ENCODE measurements around the gene THAP8.
A peak's percentile ranks its signal among the peaks of the same experiment; 100 is the strongest.
"Not testable (repeated sequence)": the region's sequence is repeated elsewhere in the genome, so short reads cannot be mapped to it uniquely, and the experiment has no call there.

THAP8 gene

DNA sequence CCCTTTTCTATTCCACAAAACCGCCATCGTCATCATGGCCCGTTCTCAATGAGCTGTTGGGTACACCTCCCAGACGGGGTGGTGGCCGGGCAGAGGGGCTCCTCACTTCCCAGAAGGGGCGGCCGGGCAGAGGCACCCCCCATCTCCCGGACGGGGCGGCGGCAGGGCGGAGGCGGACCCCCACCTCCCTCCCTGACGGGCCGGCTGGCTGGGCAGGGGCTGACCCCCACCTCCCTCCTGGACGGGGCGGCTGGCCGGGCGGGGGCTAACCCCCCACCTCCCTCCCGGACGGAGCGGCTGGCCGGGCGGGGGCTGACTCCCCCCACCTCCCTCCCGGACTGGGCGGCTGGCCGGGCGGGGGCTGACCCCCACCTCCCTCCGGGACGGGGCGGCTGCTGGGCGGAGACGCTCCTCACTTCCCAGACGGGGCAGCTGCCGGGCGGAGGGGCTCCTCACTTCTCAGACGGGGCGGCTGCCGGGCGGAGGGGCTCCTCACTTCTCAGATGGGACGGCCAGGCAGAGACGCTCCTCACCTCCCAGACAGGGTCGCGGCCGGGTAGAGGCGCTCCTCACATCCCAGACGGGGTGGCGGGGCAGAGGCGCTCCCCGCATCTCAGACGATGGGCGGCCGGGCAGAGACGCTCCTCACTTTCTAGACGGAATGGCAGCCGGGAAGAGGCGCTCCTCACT, 14.9 kb upstream of the THAP8 start:
- not testable (repeated sequence) for DNase-seq (ENCODE audit: low read depth in 2 of 2)

DNA sequence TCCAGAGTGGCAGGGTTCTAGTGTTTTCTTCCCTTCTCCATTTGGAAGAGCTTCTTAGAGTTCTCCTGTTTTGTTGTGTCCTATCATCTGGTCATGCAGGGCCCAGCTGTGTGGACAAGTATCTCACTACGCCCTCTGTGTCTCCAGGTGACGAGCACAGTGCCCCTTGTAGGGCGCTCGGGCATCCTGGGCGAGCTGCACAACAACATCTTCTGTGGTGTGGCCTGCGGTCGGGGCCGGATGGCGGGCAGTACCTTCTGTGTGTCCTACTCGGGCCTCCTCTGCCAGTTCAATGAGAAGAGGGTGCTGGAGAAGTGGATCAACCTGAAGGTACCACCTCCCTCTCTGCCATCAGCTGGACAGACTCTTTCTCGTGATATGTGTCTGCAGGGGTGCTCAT, 13.6 kb upstream of the THAP8 start:
- DNase-seq (ENCODE audit: low read depth in 2 of 2): no peak

DNA sequence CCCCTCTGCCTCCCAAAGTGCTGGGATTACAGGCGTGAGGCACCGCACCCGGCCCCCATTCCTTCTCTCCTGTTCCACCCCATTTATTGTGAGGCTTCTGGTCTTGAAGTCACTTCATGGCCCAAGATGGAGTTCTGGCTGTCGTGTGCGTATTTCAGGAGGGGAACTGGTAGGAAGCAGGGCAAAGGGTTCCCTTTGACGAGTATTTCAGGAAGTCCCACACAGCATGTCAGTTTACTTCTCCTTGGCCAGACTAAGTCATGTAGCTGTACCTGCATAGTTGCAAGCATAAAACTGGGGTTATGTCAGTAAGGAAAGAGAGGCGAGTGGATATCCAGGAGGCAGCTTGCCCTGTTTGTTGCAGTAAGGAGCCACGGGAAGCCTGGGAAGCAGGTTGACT, 10.7 kb upstream of the THAP8 start:
- no peak for DNase-seq (ENCODE audit: low read depth in 2 of 2)

DNA sequence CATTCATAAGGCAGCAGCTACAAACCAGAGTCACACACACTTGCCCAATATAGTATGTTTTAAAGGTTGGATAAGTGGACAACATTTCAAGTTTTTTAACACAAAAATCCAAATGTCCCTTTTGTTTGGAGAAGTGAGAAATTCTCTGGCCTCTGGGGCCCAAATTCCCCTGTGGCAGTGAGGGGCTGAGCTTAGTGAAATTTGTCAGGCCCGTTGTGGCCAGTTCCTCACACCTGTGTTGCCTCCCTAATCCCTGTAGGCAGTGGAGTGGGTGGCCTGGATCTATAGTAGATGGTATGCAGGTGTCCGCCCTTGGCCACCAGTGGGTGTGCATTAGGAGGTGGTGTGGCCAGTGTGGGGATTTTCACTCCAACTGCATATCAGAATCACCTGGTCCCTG, 7.3 kb upstream of the THAP8 start:
- DNase-seq (ENCODE audit: low read depth in 2 of 2): no peak

DNA sequence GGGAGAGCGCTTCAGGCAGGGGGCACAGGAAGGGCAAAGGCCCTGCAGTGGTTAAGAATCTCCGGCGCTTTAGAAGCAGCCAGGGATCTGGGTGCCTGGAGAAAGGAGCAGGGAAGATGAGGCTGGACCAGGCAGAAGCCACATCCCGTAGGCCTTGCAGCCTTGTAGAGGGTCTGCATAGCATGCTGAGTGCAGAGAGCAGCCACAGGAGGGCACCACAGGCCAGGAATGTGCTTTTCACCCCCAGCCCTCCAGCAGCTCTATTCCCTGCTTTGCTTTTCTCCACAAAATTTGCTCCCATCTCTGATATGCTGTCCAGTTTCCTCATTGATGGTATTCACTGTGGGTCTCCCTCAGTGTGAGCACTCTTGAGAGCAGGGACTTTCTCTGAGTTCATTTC, 6.3 kb upstream of the THAP8 start:
- DNase-seq (ENCODE audit: low read depth in 2 of 2): no peak

DNA sequence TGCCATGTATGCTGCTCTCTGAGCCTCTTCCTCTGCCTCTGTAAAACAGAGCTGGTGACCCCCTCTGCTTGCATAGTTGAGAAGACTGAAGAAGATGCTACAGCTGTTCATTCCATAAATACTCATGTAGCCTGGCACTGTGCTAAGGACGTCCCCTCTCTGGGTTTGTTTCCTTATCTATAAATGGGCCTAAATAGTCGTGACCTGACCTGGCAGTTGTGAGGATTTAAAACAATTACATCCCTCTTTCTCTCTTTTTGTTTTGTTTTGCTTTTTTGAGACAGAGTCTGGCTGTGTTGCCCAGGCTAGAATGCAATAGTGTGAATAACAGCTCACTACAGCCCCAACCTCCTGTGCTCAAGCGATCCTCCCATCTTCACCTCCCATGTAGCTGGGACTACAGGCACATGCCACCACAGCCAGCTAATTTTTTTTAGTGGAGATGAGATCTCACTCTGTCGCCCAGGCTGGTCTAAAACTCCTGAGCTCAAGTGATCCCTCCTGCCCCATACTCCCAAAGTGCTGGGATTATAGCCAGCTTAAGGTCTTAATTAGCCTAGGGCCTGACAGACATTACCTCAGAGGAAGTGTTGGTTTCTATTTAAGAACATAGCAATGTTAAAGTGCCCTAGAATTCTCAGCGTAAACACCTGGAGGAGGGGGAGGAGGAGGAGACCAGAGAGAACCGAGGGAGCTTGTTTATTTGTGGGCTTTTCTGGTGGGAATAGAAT, 5.3 kb upstream of the THAP8 start:
- DNase-seq (ENCODE audit: low read depth in 2 of 2): no peak

DNA sequence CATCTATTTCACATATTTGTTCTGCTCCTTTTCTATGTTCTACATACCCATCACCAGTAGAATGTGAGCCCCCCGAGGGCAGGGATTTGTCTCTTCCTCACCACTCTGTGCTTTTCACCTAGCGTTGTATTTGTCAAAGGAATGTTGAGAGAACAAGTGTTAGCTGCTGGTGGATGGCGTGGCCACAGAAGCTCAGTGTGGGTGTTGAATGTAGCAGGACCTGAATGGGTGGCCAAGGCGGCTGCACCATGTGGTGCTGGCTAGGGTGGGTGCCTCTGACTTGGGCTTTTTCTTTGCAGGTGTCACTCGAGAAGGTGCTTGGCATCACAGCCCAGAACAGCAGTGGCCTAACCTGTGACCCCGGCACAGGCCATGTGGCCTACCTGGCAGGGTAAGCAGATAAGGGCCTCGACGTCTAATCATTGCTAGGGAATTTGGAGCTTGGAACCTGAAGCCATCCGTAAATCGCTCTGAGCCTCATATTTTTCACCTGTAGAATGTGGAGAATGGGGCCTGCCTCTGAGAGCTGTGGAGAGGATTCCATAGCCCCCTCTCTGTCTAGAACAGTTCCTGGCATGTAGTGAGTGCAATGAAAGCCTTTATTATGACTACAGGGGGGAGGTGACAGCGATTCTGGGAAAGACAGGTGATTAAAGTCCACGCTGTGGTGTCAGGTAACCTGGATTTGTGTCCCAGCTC, 4.5 kb upstream of the THAP8 start:
- no peak for DNase-seq (ENCODE audit: low read depth in 2 of 2)

DNA sequence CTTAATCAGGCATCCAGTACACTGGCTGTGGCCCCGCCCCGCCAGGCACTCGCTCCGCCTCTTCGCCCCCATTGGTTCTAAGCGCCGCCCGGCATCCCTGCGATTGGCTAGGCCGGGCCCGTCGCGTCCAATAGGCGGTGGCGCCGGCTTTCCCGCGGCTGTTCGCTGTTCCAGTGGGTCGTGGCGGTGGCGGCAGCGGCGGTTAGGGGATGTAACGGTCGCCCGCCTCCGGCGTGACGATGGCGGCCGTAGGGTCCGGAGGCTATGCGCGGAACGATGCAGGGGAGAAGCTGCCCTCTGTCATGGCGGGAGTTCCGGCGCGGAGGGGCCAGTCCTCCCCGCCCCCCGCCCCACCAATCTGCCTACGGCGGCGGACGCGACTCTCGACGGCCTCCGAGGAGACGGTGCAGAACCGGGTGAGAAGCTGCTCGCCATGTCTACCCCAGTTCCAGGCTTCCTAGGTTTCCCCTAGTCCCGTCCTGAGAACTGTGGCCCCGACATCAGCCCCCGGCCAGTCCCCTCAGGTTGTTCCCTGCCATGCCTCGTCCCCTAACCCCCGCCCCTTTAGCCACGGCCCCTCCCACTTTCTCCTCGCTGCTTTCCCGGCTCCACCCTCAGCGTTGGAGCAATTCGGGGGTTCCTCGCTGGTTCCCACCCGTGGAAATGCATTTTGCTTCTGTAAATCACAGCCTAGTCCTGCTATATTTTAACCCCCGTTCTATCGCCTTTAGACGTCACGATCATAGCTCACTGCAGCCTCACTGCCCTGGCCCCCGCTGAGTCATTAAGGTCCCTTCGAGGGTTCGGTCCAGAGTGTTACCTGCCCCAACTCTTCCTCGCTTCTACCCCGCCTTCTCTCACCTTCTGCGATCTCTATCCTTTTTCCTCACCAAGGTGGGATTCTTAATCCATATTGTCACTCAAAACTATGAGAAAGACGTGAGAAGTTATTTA, 925 bp upstream of the THAP8 start, which contains the start of gene WDR62:
Gene WDR62 (plus strand): TSS at position 165 of the 954 bp plus-strand sequence. CDS start 75 bp downstream, at position 240.
- DNase-seq (ENCODE audit: low read depth in 2 of 2): peak; percentile 87 to 92

DNA sequence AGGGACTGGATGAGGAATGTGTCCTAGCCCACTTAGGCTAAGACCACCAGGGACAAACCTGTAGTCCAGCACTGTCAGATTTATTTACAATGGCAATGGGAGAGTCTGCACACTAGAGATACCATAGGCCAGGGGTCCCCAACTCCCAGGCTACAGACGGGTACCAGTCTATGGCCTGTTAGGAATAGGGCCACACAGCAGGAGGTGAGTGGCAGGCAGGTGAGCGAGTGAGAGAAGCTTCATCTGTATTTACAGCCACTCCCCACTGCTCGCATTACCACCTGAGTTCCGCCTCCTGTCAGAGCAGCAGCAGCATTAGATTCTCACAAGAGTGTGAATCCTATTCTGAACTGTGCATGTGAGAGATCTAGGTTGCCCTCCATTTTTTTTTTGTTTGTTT, 2.4 kb downstream of the THAP8 start:
- DNase-seq (ENCODE audit: low read depth in 2 of 2): no peak

DNA sequence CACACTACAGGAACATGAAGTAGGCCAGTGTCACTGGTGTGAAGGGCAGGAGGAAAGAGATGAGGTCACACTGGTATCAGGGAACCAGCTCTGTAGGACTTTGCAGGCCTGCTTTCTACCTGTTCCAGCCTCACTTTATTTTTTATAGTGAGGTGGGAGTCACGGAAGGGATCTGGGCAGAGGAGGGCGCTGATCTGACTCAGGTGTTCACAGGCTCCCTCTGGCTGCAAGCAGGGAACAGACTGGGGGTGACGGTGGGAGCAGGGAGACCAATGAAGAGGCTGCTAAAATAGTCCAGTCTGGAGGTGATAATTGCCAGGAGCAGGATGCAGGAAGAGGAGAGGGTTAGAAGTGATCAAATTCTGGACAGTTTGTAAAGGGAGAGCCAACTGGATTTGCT, 2.8 kb downstream of the THAP8 start:
- no peak for DNase-seq (ENCODE audit: low read depth in 2 of 2)

DNA sequence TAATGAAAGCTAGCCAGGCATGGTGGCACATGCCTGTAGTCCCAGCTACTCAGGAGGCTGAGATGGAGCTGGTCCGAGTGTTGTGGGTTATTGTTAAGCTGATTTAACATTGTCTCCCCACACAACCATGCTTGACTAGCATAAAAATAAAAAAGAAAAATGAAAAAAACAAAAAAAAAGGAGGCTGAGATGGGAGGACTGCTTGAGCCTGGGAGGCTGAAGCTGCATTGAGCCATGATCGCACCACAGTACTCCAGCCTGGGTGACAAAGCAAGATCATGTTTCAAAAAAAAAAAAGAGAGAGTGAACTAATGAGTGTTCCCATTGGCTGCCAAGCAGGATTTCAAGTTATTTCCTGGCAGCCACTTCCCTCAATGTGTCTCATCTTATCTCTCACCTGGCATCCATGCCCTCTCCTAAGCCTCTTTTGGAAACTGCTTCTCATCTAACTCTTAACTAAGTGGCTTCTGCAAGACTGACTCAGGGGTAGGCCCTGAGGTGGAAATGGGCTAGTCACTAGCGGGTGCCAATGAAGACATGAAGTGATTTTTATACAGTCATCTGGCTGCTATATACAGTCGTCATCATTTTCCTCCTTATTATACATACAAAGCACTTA, 4.9 kb downstream of the THAP8 start:
- DNase-seq (ENCODE audit: low read depth in 2 of 2): no peak

DNA sequence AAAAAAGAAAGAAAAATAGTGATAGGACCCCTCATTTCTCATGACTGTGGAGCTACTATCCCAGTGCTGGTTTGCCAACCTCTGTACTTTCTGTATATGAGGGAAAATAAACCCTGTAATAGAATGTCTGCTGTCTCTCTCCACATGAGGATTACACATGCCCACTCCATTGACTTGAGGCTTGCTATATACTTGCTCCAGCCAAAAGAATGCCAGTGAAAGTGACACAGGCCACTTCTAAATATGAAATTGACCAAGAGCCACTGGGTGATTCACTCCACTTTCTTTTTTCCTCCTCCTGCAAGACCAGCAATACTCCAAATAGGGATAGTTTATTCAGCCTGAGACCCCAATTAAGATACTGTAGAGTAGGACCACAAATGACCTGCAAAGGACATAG, 6.2 kb downstream of the THAP8 start:
- no peak for DNase-seq (ENCODE audit: low read depth in 2 of 2)

DNA sequence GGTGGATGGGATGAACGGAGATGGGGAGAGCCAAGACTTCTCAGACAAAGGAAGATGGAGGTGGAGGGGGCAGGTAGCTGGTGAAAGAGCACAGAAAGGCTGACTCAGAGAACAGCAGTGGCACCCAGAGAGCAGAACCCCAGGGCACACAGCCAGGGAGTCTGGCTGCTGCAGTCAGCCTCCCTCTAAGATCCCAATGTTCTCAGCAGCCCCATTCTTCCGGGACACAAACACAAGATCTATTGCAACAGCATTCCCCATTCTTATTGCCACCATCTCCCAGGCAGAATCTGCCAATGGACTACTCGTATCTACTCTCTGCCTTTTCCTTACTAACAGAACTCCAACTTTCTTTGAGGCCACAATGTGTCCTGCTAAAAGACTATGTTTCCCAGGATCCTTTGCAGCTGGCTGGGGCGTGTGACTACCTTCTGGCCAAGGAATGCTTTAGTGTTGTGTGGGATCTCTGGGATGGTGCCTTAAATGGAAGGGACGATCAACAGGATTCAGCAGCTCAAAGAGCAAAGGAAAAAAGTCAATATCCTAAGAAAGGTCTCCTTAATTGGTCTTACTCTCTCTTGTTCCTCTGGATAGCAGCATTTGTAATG, 7.5 kb downstream of the THAP8 start:
- DNase-seq (ENCODE audit: low read depth in 2 of 2): no peak

DNA sequence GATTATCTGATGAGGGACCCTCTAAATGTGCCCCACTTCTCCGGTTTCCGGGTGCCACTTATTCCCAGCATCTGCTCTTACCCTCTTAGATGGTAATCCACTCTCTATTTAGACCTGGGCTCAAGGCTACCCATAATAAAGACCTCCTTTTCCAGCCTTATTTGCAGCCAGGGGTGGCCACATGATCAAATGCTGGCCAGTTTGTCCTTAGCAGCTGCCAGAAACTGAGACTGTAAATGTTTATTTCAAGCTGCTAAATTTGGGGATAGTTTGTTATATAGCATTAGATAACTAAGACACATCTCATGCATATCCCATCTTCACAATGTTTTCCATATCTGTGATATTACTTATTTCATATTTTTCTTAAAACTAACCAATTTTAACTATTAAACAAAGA, 10.1 kb downstream of the THAP8 start:
- DNase-seq (ENCODE audit: low read depth in 2 of 2): no peak

DNA sequence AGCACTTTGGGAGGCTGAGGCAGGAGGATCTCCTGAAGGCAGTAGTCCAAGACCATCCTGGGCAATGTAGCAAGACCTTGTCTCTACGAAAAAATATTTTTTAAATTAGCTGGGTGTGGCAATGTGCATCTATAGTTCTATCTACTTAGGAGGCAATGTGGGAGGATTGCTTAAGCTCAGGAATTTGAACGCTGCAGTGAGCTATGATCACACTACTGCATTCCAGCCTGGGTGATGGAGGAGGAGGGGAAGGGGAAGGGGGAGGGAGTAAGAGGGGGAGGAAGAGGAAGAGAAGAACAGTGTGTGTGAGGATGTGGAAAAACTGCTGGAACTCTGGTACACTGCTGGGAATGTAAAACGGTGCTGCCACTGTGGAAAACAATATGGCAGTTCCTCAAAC, 12.3 kb downstream of the THAP8 start:
- no peak for DNase-seq (ENCODE audit: low read depth in 2 of 2)

DNA sequence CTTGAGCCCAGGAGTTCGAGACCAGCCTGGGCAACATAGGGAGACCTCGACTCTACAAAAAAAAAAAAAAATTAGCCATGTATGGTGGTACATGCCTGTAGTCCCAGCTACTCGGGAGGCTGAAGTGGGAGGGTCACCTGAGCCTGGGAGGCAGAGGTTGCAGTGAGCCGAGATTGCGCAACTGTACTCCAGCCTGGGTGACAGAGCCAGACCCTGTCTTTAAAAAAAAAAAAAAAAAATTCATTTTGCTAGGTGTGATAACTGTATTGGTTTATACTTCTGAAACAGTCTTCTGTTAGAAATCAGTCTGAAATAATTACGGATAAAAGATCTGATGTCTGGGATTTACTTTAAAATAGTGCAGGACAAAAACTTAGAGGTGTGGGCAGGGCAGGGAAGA, 13.0 kb downstream of the THAP8 start:
- not testable (repeated sequence) for DNase-seq (ENCODE audit: low read depth in 2 of 2)

DNA sequence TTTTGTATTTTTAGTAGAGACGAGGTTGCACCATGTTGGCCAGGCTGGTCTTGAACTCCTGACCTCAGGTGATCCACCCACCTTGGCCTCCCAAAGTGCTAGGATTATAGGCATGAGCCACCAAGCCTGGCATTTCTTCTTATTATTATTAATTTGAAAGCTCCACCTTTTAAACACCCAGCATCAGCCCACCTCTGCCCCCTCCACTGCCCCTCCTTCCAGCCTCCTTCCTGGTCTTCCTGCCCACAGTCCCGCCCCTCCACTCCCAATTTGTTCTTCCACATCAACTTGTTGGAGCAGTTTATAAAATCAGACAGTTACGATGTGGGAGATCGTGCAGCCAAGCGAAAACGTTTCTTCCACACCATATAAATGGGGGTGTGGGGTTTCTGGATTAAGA, 13.6 kb downstream of the THAP8 start:
- no peak for DNase-seq (ENCODE audit: low read depth in 2 of 2)

DNA sequence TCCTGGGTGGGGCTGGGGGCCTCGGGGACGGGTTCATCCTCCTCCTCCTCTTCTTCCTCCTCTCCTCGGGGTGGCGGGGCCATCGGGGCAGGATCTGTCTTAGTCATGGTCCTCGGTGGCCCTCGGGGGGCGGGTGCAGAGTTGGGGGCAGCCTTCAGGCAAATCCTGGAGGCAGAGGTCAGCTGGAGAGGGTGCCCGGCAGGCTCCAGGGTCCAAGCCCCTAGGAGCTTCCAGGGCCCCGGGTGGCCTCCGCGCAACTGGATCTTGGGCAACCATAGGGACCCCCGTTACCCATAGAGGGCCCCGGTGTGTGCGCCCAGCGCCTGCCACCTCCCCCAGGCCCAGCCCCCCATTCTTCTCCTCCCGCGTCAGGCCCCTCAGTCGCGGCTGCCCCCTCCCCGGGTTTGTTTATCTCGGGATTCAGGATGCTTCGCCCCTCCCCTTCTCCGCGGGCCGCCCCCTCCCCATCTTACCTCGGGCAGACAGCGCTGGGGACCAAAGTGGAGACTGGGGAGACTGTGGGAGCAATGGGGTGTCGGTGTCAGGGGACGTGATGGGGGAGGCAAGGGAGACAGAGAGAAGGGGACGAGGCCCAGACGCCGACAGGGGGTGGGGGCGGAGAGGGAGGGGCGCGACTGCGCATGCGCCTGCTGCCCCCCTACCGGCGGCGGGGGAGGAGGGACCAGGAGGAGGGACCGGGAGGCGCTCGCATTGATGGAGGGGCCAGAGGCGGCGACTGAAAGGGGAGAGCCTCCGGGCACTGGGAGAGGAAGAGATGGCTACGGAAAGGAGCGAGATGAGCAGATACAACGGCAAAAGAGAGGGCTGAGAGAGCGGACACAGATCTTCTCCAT, 21.6 kb downstream of the THAP8 start, which contains the start of gene CLIP3:
Gene CLIP3 (minus strand): TSS at position 623 of the 854 bp plus-strand sequence. CDS start 516 bp downstream, at position 107.
- no peak for DNase-seq (ENCODE audit: low read depth in 2 of 2)

DNA sequence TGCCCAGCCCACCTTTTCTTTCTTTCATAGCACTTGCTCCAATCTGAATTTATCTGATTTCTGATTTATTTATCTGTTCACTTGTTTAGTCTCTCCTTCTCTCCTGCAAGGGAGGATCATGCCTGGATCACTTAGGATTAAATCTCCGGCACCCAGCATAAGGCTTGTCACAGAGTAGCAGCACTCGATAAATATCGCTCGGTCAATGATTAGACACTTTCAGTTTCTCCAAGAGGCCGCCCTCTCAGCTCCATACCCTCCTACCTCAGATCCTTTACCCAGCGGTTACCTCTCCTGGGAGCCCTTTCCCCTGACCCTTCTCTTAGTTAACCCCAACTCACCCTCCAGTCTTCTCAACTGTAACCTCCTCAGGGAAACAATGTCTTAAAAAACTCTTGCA, 22.8 kb downstream of the THAP8 start:
- DNase-seq (ENCODE audit: low read depth in 2 of 2): no peak

Data from stimulated activated CD4-positive, alpha-beta T cell treated with anti-CD3 and anti-CD28 coated beads, Interleukin-1b, Interleukin-23, amount 100 ng/mL, for 1 hour (primary cell).